K562 (cell line): ENCODE results near the gene SLC22A4. TPM values are rescaled to one million over a fixed set of nuclear protein-coding genes. Genes with fewer than 3 reads are reported as not detected.

Experiments used
- ATAC-seq: fragments of 200-7000 bp; cut with Tn5 transposase; 3 replicates; pipeline ENCODE4 v1.9.1; 2020; ENCODE audit warnings: moderate library complexity
- BruUV-seq: library from RNA; stranded (reverse); fragments of 400-500 nt; replicated peaks from 2 replicates; lab custom pipeline; 2021; lab: Mats Ljungman, UMichigan
- CTCF ChIA-PET: fragments of 300-600 bp; formaldehyde crosslinking; extraction: SDS; loops from one replicate; lab custom pipeline; 2021; ENCODE audit warnings: low intra/inter-chr PET ratio; lab: Yijun Ruan, JAX
- POLR2A ChIA-PET: fragments of 300-600, 350-650 bp; sonication (Branson Sonifier 250); formaldehyde crosslinking; extraction: SDS; loops from one replicate; lab custom pipeline; 2021; ENCODE audit warnings: antibody characterized with exemption, inconsistent platforms; lab: Yijun Ruan, JAX
- DNase-seq, 4 experiments: peaks; one replicate each; pipeline versions ENCODE4 v3.0.0 to v3.0.0-alpha.2; 2011 to 2018; ENCODE audit warnings: low spot score in 3 of 4, mixed read lengths in 3 of 4; ENCODE audit errors: extremely low read depth in 1 of 4
- FAIRE-seq: peaks from 2 replicates; lab custom pipeline; 2011; peaks lifted over from hg19 to GRCh38; lab: Jason Lieb, UNC
- H2AFZ ChIP-seq: 2 replicates; pipeline ENCODE4 v1.6.0; 2011; ENCODE audit warnings: low read depth, low read length, control low read depth, inconsistent platforms
- H3K27ac ChIP-seq: fragments of 200-600 bp; 3 replicates; pipeline ENCODE4 v1.8.0; 2011; ENCODE audit warnings: low read depth, mild to moderate bottlenecking, control low read depth, inconsistent platforms, low read length, moderate library complexity, mixed read lengths; ENCODE audit errors: extremely low read depth
- H3K27me3 ChIP-seq, 2 experiments: fragments of 300-600 bp in 1 of 2; 2 replicates in 1 of 2; 3 replicates in 1 of 2; pipeline versions ENCODE4 v1.6.0 to v1.8.0; 2011; ENCODE audit warnings: inconsistent platforms in 2 of 2, low read length in 2 of 2, mild to moderate bottlenecking in 1 of 2, mixed read lengths in 1 of 2, moderate library complexity in 1 of 2; ENCODE audit not compliant: control insufficient read depth in 2 of 2, insufficient read depth in 2 of 2
- H3K36me3 ChIP-seq: fragments of 300-600 bp; 3 replicates; pipeline ENCODE4 v1.8.0; 2011; ENCODE audit warnings: mild to moderate bottlenecking, low read length, inconsistent platforms; ENCODE audit not compliant: control insufficient read depth, insufficient read depth
- H3K4me1 ChIP-seq, 2 experiments: fragments of 200-600 bp in 1 of 2; replicated peaks in 1 of 2; 2 replicates in 1 of 2; 3 replicates in 1 of 2; pipeline versions ENCODE4 v1.5.1 to v1.8.0; 2011; ENCODE audit warnings: inconsistent platforms in 2 of 2, low read length in 2 of 2, mild to moderate bottlenecking in 1 of 2, mixed read lengths in 1 of 2, moderate library complexity in 1 of 2; ENCODE audit not compliant: control insufficient read depth in 2 of 2, insufficient read depth in 2 of 2
- H3K4me2 ChIP-seq: 2 replicates; pipeline ENCODE4 v1.6.1; 2011; ENCODE audit warnings: low read length, control low read depth, inconsistent platforms, mixed read lengths; ENCODE audit not compliant: insufficient read depth
- H3K4me3 ChIP-seq: fragments of 200-600 bp; sonication (generic), shearing (Covaris generic); 2 replicates; pipeline ENCODE4 v1.5.1; 2016; ENCODE audit warnings: control low read depth, inconsistent platforms
- H3K79me2 ChIP-seq: fragments of 200-600 bp; 3 replicates; pipeline ENCODE4 v1.8.0; 2011; ENCODE audit warnings: low read length, inconsistent platforms; ENCODE audit not compliant: control insufficient read depth, insufficient read depth
- H3K9ac ChIP-seq, 2 experiments: 2 replicates each; pipeline versions ENCODE4 v1.6.0 to v1.6.1; 2011; ENCODE audit warnings: low read depth in 2 of 2, low read length in 2 of 2, control low read depth in 1 of 2, inconsistent platforms in 1 of 2, mild to moderate bottlenecking in 1 of 2, mixed read lengths in 1 of 2; ENCODE audit not compliant: insufficient read depth in 1 of 2
- H3K9me1 ChIP-seq: one replicate; pipeline ENCODE4 v1.6.0; 2011; ENCODE audit warnings: inconsistent platforms, mild to moderate bottlenecking, low read length, moderate library complexity; ENCODE audit not compliant: control insufficient read depth, insufficient read depth
- H3K9me3 ChIP-seq: replicated peaks from 2 replicates; pipeline ENCODE4 v1.5.1; 2011; ENCODE audit warnings: low read depth, low read length, inconsistent platforms; ENCODE audit not compliant: control insufficient read depth, insufficient read depth
- H4K20me1 ChIP-seq: replicated peaks from 2 replicates; pipeline ENCODE4 v1.6.1; 2011; ENCODE audit warnings: low read length, inconsistent platforms, mixed read lengths; ENCODE audit not compliant: control insufficient read depth, insufficient read depth
- POLR2B ChIP-seq: fragments of 450-650 bp; IDR thresholded peaks from 2 replicates; pipeline ENCODE4 v1.6.1; 2018; ENCODE audit warnings: low read depth; ENCODE audit not compliant: partially characterized antibody
- SIX5 ChIP-seq, 2 experiments: IDR thresholded peaks; 2 replicates each; pipeline ENCODE4 v1.6.1; 2011; ENCODE audit warnings: low read length in 2 of 2, borderline replicate concordance in 1 of 2, low read depth in 1 of 2, mild to moderate bottlenecking in 1 of 2, moderate library complexity in 1 of 2; ENCODE audit not compliant: insufficient read depth in 1 of 2
- ZNF512 ChIP-seq: IDR thresholded peaks from 2 replicates; pipeline ENCODE4 v1.6.1; 2016; ENCODE audit warnings: missing genetic modification characterization, missing compliant biosample characterization
- WGBS: fragments of 100-300 bp; shearing (Covaris generic); methylation state at CpG from one replicate; pipeline ENCODE4 v1.1.6; 2016; ENCODE audit warnings: low coverage, mixed read lengths; ENCODE audit not compliant: insufficient coverage; ENCODE audit errors: missing lambda C conversion rate; 5-methylcytosine and 5-hydroxymethylcytosine counted together
- in situ Hi-C: fragments of 300-500 bp; cut with MboI; formaldehyde crosslinking; loops from 4 replicates; pipeline ENCODE4 v1.15.0; 2018; ENCODE audit warnings: inconsistent platforms, mixed read lengths
- intact Hi-C: fragments of 100-400 bp; cut with micrococcal nuclease; formaldehyde crosslinking; loops from 2 replicates; pipeline ENCODE4 v1.14.2; 2022
- polyA plus RNA-seq, 8 experiments: library from polyadenylated mRNA; depleted of rRNA in 4 of 8; stranded (reverse) in 5 of 8; unstranded in 3 of 8; fragments of >200 nt; fragmentation: Nextera tagmentation in 2 of 8; fragmentation: Illumina TruSeq in 1 of 8; extraction: Ambion mirVana in 2 of 8; extraction: Trizol in 1 of 8; gene quantifications; 2 replicates each; pipeline versions ENCODE4 v1.2.1 to v1.2.3, GENCODE V29; 2011 to 2014; ENCODE audit warnings: inconsistent platforms in 1 of 8, missing spikeins in 1 of 8
- total RNA-seq, 7 experiments: library from RNA; depleted of rRNA in 6 of 7; stranded (reverse); fragments of >200 nt in 6 of 7; fragmentation: Illumina TruSeq in 2 of 7; extraction: Trizol in 2 of 7; gene quantifications; 2 replicates each; pipeline versions ENCODE4 v1.2.1 to v1.2.3, GENCODE V29; 2011 to 2021; ENCODE audit warnings: low replicate concordance in 1 of 7

Gene SLC22A4
- total and polyA plus RNA-seq, 9 of the 15 experiments (the other 6 are each of a cell fraction or from before 2014, with no cell fraction given), result 2.7 to 9.5 (median 6.2) TPM

- no peak for TF ChIP-seq ZNF512
Measured at GRCh38 chr5:132269635-132270334, 24.4 kb upstream of the SLC22A4 start (continued).

- H4K20me1 ChIP-seq, result no peaks in the 10 kb centered on the region
- no peak overlapping the region for H2AFZ ChIP-seq
- no peaks in the 10 kb centered on the region for H3K9me1 ChIP-seq
- peaks cover 12 to 39% of the 10 kb centered on the region in 2 experiments; a peak in 4 of 5 replicates for H3K4me1 ChIP-seq
- intact Hi-C loops (loop anchor here (5.0 kb wide), 1 partner anchor 33 kb away; no protein-coding TSS in a partner anchor), in situ Hi-C loops (no loop called here)
- 81% methylated on average over 1 of the region's 1 CpG for WGBS
- TF ChIP-seq SIX5 (IDR thresholded peaks at IDR 0.05; ENCODE audit: borderline replicate concordance in 1 of 2, insufficient read depth in 1 of 2, low read depth in 1 of 2, low read length in 2 of 2) (no peak), POLR2B (no peak)
- no peak overlapping the region for H3K4me3 ChIP-seq
- H3K79me2 ChIP-seq, result no peaks in the 10 kb centered on the region
- H3K36me3 ChIP-seq, result peaks cover 16% of the 10 kb centered on the region; the same call in 2 of the 3 replicates
- CTCF ChIA-PET, result no interaction called here
- ATAC-seq (no peak), FAIRE-seq (no peak), DNase-seq (no peak)
- no peaks in the 10 kb centered on the region for H3K27me3 ChIP-seq
- no peak overlapping the region for H3K27ac ChIP-seq
- BruUV-seq, result no TSS peak
- POLR2A ChIA-PET, result interaction anchor here (0.9 kb wide), 1 partner anchor 10 kb away, joined by 4 read pairs; no protein-coding TSS in a partner anchor
- H3K9ac ChIP-seq, result peak overlapping the region in 1 of 2 experiments; percentile 54; a peak in 2 of 4 replicates
- no peak overlapping the region for H3K4me2 ChIP-seq
- H3K9me3 ChIP-seq, result no peaks in the 10 kb centered on the region
Measured at GRCh38 chr5:132270335-132270665, 23.9 kb upstream of the SLC22A4 start.
